Karpas-422 (cell line): ENCODE measurements around the gene ZDHHC13. TPM values are rescaled to one million over a fixed set of nuclear protein-coding genes. Genes with fewer than 3 reads are reported as not detected.
A peak's percentile ranks its signal among the peaks of the same experiment; 100 is the strongest.
"Not testable (repeated sequence)": the region's sequence is repeated elsewhere in the genome, so short reads cannot be mapped to it uniquely, and the experiment has no call there.

Experiments used
- DNase-seq: peaks from one replicate; pipeline ENCODE4 v3.0.0-alpha.2; 2015
- H2AFZ ChIP-seq: fragments of 200-600 bp; sonication (generic); 2 replicates; pipeline ENCODE4 v1.6.1; 2014; ENCODE audit warnings: antibody characterized with exemption, low read length, mixed read lengths
- H3K27ac ChIP-seq: fragments of 200-600 bp; sonication (generic); 2 replicates; pipeline ENCODE4 v1.5.1; 2014; ENCODE audit warnings: mild to moderate bottlenecking, low read length, moderate library complexity
- H3K27me3 ChIP-seq: fragments of 200-600 bp; sonication (generic); 2 replicates; pipeline ENCODE4 v1.6.1; 2014; ENCODE audit warnings: low read length, mixed read lengths
- H3K36me3 ChIP-seq: fragments of 200-600 bp; sonication (generic); 2 replicates; pipeline ENCODE4 v1.6.1; 2014; ENCODE audit warnings: low read length, mixed read lengths; ENCODE audit not compliant: insufficient read depth
- H3K4me1 ChIP-seq: fragments of 200-600 bp; sonication (generic); 2 replicates; pipeline ENCODE4 v1.6.1; 2014; ENCODE audit warnings: mild to moderate bottlenecking, low read length, mixed read lengths
- H3K4me2 ChIP-seq: fragments of 200-600 bp; sonication (generic); 2 replicates; pipeline ENCODE4 v1.6.1; 2014; ENCODE audit warnings: low read length, low read depth, mild to moderate bottlenecking; ENCODE audit not compliant: poor library complexity, severe bottlenecking
- H3K4me3 ChIP-seq: fragments of 200-600 bp; sonication (generic); 2 replicates; pipeline ENCODE4 v1.5.1; 2014; ENCODE audit warnings: mild to moderate bottlenecking, antibody characterized with exemption, low read length, mixed read lengths
- H3K79me2 ChIP-seq: fragments of 200-600 bp; sonication (generic); 2 replicates; pipeline ENCODE4 v1.6.1; 2014; ENCODE audit warnings: mild to moderate bottlenecking, low read length, mixed read lengths
- H3K9ac ChIP-seq: fragments of 200-600 bp; sonication (generic); 2 replicates; pipeline ENCODE4 v1.6.0; 2014; ENCODE audit warnings: low read length
- H3K9me2 ChIP-seq: fragments of 200-600 bp; sonication (generic), shearing (Covaris generic); replicated peaks from 2 replicates; pipeline ENCODE4 v1.6.0; 2014; ENCODE audit warnings: mild to moderate bottlenecking, low read length, moderate library complexity; ENCODE audit not compliant: insufficient read depth
- H3K9me3 ChIP-seq: fragments of 300-700, 200-600 bp; sonication (generic); 2 replicates; pipeline ENCODE4 v1.6.1; 2014; ENCODE audit warnings: low read length, mixed read lengths
- H4K20me1 ChIP-seq: fragments of 200-600 bp; sonication (generic); 2 replicates; pipeline ENCODE4 v1.6.1; 2014; ENCODE audit warnings: mild to moderate bottlenecking, antibody characterized with exemption, low read length, low read depth; ENCODE audit not compliant: insufficient read depth
- total RNA-seq: library from RNA; depleted of rRNA; stranded (reverse); fragments of >200 nt; shearing (Covaris generic); gene quantifications from 2 replicates; pipeline ENCODE4 v1.2.3, GENCODE V29; 2014; ENCODE audit warnings: low replicate concordance

The ZDHHC13 gene
- total RNA-seq, 1 experiment from 2014 or later: 64.7 TPM

DNA sequence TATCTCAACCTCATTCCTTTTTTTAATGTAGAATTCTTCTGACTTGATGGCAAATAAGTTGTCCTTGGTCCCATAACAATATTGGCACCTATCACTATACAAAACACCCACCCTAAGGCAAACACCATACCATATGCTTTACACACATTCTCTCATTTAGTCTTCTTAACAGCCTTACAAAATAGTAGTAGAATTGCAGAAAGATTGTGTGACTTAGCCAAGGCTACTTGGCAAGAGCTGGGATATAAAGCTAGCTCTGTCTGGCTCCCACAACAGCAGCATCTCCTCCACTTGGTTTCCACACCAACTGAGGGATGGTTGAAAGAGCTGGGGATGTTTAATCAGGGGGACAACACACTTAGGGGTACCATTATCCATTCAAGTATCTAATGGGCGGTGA lies 9.8 kb upstream of the ZDHHC13 start:
- Histone ChIP-seq H3K79me2 (no peaks in the 10 kb centered on the region), H3K36me3 (no peaks in the 10 kb centered on the region), H3K9me2 (no peaks in the 10 kb centered on the region), H3K27ac (no peak overlapping the region), H3K9ac (no peak overlapping the region), H3K4me1 (peaks cover 6% of the 10 kb centered on the region), H3K4me2 (no peak overlapping the region), H3K9me3 (no peaks in the 10 kb centered on the region), H2AFZ (no peak overlapping the region), H3K4me3 (no peak overlapping the region), H4K20me1 (no peaks in the 10 kb centered on the region), H3K27me3 (no peaks in the 10 kb centered on the region)
- no peak for DNase-seq

DNA sequence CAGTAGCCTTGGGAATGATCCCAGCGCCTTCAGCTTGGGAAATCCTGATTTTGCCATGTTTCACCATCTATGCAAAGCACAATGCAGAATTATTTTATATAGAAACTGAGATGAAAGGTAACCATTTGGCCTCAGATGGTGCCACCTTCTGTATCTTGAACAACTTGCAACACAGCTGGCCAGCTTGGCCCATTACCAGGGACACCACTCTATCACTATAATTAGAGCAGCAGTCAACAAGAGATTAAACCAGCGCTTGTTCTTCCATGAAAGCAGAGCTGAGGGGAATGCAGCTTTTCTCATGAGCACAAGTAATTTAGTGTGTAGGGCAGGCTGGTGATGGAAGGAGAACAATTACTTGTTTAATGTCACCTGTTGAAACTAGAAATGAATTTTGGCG lies 6.7 kb upstream of the ZDHHC13 start:
- no peak overlapping the region for H3K4me3 ChIP-seq
- H3K79me2 ChIP-seq: no peaks in the 10 kb centered on the region
- H3K27ac ChIP-seq: no peak overlapping the region
- no peak overlapping the region for H3K4me2 ChIP-seq
- no peaks in the 10 kb centered on the region for H4K20me1 ChIP-seq
- peaks cover 17% of the 10 kb centered on the region for H3K4me1 ChIP-seq
- H3K27me3 ChIP-seq: no peaks in the 10 kb centered on the region
- H3K36me3 ChIP-seq: no peaks in the 10 kb centered on the region
- H3K9me3 ChIP-seq: no peaks in the 10 kb centered on the region
- no peak overlapping the region for H2AFZ ChIP-seq
- no peaks in the 10 kb centered on the region for H3K9me2 ChIP-seq
- no peak for DNase-seq
- H3K9ac ChIP-seq: no peak overlapping the region

DNA sequence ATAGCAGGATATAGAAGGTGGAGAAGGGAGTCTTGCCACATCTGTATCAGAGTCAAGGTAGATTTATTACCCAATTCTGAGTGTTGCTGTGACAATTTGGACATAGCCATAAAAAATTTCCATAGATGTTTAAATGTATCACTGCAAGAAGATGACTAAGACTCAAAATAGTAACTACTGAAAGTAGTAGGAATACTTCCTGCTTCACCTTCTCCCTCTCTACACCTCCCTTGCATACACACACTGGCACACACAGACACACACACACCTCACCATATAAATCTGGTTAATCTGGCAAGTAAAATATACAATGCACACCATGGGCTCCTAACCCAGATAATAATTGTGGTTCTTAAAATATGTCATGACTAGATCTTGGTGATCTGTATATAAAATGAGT lies 5.2 kb upstream of the ZDHHC13 start:
- Histone ChIP-seq H3K4me2 (no peak overlapping the region), H3K4me3 (no peak overlapping the region), H3K9ac (no peak overlapping the region), H3K9me2 (no peaks in the 10 kb centered on the region), H3K79me2 (no peaks in the 10 kb centered on the region), H2AFZ (no peak overlapping the region), H3K9me3 (no peaks in the 10 kb centered on the region), H3K27ac (no peak overlapping the region), H4K20me1 (no peaks in the 10 kb centered on the region), H3K27me3 (no peaks in the 10 kb centered on the region), H3K4me1 (peaks cover 18% of the 10 kb centered on the region), H3K36me3 (no peaks in the 10 kb centered on the region)
- DNase-seq: no peak

DNA sequence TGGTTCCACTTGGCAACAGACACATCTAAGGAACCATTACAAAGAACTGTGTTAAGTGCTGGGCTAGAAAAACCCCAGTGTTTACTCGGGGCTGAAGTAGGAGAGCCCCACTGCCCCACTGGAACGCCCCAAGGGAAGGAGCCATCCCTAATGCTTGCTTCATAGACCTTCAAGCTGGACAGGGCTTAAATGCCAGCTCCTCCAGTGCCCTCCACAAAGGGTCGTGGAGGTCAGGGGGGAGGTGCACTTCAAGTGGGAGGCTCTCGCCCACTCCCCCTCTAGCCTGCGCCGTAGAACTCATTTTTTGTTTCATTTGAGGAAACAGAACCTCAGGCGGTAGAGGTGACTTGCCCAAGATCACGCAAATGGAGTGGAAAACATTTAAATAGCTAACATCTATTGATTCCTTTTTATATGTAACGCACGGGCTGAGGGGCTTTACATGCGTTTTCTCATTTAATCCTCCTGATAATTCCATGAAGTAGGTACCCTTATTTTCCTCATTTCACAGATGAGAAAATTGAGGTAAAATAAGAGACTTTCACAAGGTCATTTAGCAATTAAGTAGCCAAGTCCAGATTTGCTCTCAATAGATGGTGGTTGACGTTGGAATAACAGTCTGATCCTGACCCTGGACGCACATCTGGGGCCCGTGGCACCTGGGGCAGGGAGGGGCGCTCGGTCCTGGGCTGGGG lies 545 bp upstream of the ZDHHC13 start:
- DNase-seq: peak; percentile 51
- Histone ChIP-seq H3K27me3 (no peaks in the 10 kb centered on the region), H3K9me3 (no peaks in the 10 kb centered on the region), H3K9ac (peak overlapping the region; percentile 93), H3K4me3 (peak overlapping the region; percentile 89), H3K27ac (no peak overlapping the region), H4K20me1 (no peaks in the 10 kb centered on the region), H3K79me2 (peaks cover 44% of the 10 kb centered on the region), H3K4me2 (peak overlapping the region; percentile 96), H3K4me1 (peaks cover 56% of the 10 kb centered on the region), H3K36me3 (peaks cover 12% of the 10 kb centered on the region), H2AFZ (peak overlapping the region; percentile 73), H3K9me2 (no peaks in the 10 kb centered on the region)

DNA sequence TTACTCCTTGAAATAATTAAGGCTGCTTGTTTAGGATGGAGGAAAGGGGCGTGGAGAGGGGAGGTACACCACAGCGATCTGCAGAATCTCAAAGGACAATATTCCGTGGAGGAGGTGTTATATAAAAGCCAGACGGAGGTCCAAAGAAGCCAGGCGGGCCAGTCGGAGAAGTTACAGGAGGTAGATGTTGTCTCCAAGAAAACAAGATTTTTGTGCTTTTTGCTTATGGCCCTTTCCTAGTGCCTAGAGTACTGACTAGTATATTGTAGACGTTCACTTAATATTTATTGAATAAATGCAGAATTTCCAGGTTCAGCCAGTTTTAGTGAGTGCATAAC lies 761 bp downstream of the ZDHHC13 start:
- Histone ChIP-seq H3K36me3 (peaks cover 19% of the 10 kb centered on the region), H2AFZ (no peak overlapping the region; the same call in 1 of the 2 replicates), H4K20me1 (no peaks in the 10 kb centered on the region), H3K27ac (peak overlapping the region; percentile 88), H3K9me3 (no peaks in the 10 kb centered on the region), H3K4me1 (peaks cover 60% of the 10 kb centered on the region), H3K4me3 (peak overlapping the region; percentile 89), H3K27me3 (no peaks in the 10 kb centered on the region), H3K79me2 (peaks cover 56% of the 10 kb centered on the region), H3K4me2 (peak overlapping the region; percentile 96), H3K9me2 (no peaks in the 10 kb centered on the region), H3K9ac (peak overlapping the region; percentile 93)
- DNase-seq: no peak

DNA sequence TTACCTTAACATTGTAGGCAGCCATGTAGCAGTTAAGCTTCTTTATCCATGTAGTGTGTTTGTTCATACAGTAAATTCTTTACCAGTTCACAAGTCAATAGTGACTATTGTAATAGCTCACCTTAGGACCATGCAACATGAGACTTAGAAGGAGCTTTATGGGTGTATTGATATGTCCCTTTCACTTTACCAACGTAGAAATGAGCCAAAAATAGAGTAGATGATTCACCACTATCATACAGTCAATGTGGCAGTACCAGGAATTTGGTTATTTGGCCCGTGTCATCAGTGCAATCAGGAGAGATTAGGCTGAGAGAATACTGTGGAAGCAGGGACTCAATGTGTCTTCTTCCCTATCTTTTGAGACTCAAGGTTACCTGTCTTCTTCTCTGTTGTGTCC lies 4.7 kb downstream of the ZDHHC13 start:
- peaks cover 90% of the 10 kb centered on the region for H3K79me2 ChIP-seq
- peak overlapping the region; percentile 96 for H3K4me2 ChIP-seq
- H3K27me3 ChIP-seq: no peaks in the 10 kb centered on the region
- H3K36me3 ChIP-seq: peaks cover 35% of the 10 kb centered on the region
- no peak for DNase-seq
- H4K20me1 ChIP-seq: no peaks in the 10 kb centered on the region
- H3K9me2 ChIP-seq: no peaks in the 10 kb centered on the region
- H3K4me3 ChIP-seq: no peak overlapping the region
- H3K27ac ChIP-seq: no peak overlapping the region
- H3K9ac ChIP-seq: no peak overlapping the region
- H3K4me1 ChIP-seq: peaks cover 42% of the 10 kb centered on the region
- no peak overlapping the region for H2AFZ ChIP-seq
- H3K9me3 ChIP-seq: peaks cover 2% of the 10 kb centered on the region; the same call in 1 of the 2 replicates

DNA sequence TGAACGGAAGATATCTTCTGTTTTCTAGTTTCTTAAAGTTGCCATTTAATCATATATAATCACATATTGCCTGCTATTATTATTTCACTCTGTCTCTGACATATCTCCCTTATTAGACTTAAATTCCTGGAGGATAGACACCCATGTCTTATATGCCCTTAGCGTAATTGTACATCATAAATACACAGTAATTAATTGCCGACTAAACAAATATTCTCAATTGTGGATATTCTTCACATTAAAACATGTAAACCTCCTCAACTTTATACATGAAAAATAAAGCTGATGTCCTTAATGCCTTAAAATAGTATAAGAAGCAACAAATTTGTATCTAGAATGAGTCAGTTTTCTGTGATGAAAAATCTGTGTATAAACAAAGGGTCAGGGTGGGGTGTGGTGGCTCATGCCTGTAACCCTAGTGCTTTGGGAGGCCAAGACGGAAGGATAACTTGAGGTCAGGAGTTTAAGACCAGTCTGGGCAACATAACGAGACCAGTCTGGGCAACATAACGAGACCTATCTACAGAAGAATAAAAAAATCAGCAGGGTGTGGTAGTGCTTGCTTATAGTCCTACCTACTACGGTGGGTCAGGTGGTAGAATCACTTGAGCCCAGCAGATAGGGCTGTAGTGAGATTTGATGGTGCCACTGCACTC lies 6.1 kb downstream of the ZDHHC13 start:
- H4K20me1 ChIP-seq: no peaks in the 10 kb centered on the region
- no peak overlapping the region for H3K4me2 ChIP-seq
- no peak overlapping the region for H2AFZ ChIP-seq
- H3K4me1 ChIP-seq: peaks cover 37% of the 10 kb centered on the region
- H3K9me2 ChIP-seq: no peaks in the 10 kb centered on the region
- H3K4me3 ChIP-seq: no peak overlapping the region
- no peaks in the 10 kb centered on the region for H3K27me3 ChIP-seq
- no peak overlapping the region for H3K27ac ChIP-seq
- no peak overlapping the region for H3K9ac ChIP-seq
- H3K9me3 ChIP-seq: peaks cover 2% of the 10 kb centered on the region; the same call in 1 of the 2 replicates
- H3K36me3 ChIP-seq: peaks cover 35% of the 10 kb centered on the region
- DNase-seq: no peak
- peaks cover 94% of the 10 kb centered on the region for H3K79me2 ChIP-seq

DNA sequence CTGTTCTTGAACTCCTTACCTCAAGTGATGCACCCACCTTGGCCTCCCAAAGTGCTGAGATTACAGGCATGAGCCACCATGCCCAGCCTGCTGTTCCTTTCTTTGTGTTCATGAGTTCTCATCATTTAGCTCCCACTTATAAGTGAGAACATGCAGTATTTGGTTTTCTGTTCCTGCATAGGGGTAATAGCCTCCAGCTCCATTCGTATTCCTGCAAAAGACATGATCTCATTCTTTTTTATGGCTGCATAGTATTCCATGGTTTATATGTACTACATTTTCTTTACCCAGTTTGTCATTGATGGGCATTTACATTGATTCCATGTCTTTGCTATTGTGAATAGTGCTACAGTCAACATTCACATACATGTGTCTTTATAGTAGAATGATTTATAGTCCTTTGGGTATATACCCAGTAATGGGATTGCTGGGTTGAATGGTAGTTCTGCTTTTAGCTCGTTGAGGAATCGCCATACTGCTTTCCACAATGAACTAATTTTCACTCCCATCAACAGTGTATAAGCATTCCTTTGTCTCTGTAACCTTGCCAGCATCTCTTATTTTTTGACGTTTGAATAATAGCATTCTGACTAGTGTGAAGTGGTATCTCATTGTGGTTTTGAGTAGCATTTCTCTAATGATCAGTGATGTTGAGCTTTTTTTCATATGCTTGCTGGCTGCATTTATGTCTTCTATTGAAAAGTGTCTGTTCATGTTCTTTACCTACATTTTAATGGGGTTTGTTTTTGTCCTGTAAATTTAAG lies 9.8 kb downstream of the ZDHHC13 start:
- peaks cover 92% of the 10 kb centered on the region for H3K79me2 ChIP-seq
- not testable (repeated sequence) for H3K27ac ChIP-seq, H3K4me1 ChIP-seq, H3K27me3 ChIP-seq, H4K20me1 ChIP-seq, H2AFZ ChIP-seq, H3K9ac ChIP-seq, H3K4me2 ChIP-seq, H3K4me3 ChIP-seq, H3K9me3 ChIP-seq, DNase-seq, H3K9me2 ChIP-seq
- peaks cover 39% of the 10 kb centered on the region for H3K36me3 ChIP-seq
